Breast epithelium (tissue), 4 donors: Measurements from ENCODE around the gene ANKRD11. TPM values are rescaled to one million over a fixed set of nuclear protein-coding genes. Genes with fewer than 3 reads are reported as not detected.

Experiments used
- DNase-seq, 2 donors: peaks; one replicate each; pipeline ENCODE4 v3.0.0-alpha.2; 2019; ENCODE audit warnings: low spot score in 2 of 2
- H3K27ac ChIP-seq, 2 donors: fragments of 200-600 bp; sonication (generic) in 1 of 2; one replicate each; pipeline ENCODE4 v1.5.1; 2016 to 2019; ENCODE audit warnings: mild to moderate bottlenecking in 1 of 2
- H3K27me3 ChIP-seq, 2 donors: fragments of 200-600 bp; sonication (generic) in 1 of 2; one replicate each; pipeline versions ENCODE4 v1.5.1 to v1.6.0; 2017 to 2019; ENCODE audit warnings: control low read depth in 1 of 2, mild to moderate bottlenecking in 1 of 2
- H3K36me3 ChIP-seq: fragments of 200-600 bp; one replicate; pipeline ENCODE4 v1.5.1; 2019
- H3K4me1 ChIP-seq, 2 donors: fragments of 200-600 bp; sonication (generic); one replicate each; pipeline ENCODE4 v1.5.1; 2016 to 2019; ENCODE audit warnings: control low read depth in 1 of 2
- H3K4me3 ChIP-seq, 3 donors: fragments of 200-600 bp; sonication (generic); 1 replicate in 2 of 3; 2 replicates in 1 of 3; pipeline ENCODE4 v1.5.1; 2016 to 2019; ENCODE audit warnings: mild to moderate bottlenecking in 3 of 3, moderate library complexity in 2 of 3
- H3K9me3 ChIP-seq, 2 donors: fragments of 200-600 bp; sonication (generic) in 1 of 2; one replicate each; pipeline ENCODE4 v1.5.1; 2016 to 2019; ENCODE audit warnings: control low read depth in 1 of 2
- CTCF ChIP-seq, 3 donors: fragments of 450-650 bp; IDR thresholded peaks; one replicate each; pipeline ENCODE4 v1.5.1; 2016 to 2017; ENCODE audit warnings: antibody characterized with exemption in 3 of 3, mild to moderate bottlenecking in 3 of 3, moderate library complexity in 3 of 3
- POLR2A ChIP-seq: fragments of 450-650 bp; IDR thresholded peaks from one replicate; pipeline ENCODE4 v1.6.1; 2016; ENCODE audit warnings: antibody characterized with exemption, mild to moderate bottlenecking, moderate library complexity
- POLR2AphosphoS5 ChIP-seq, 3 donors: sonication (generic); formaldehyde crosslinking; IDR thresholded peaks; one replicate each; pipeline ENCODE4 v1.6.1; 2017; ENCODE audit warnings: antibody characterized with exemption in 3 of 3
- intact Hi-C: fragments of 100-400 bp; cut with DNase I; formaldehyde crosslinking; loops from one replicate; pipeline ENCODE4 v1.15.1; 2023; ENCODE audit warnings: low total_unique reads
- total RNA-seq, 3 donors: library from RNA; depleted of rRNA; stranded (reverse); fragments of >200 nt; gene quantifications; one replicate each; pipeline ENCODE4 v1.1.0, GENCODE V29; 2016

The ANKRD11 gene
- total RNA-seq, 3 donors from 2014 or later, result 64.0 to 79.0 (median 69.2) TPM

GRCh38 chr16:89373355-89374110 lies 116.8 kb downstream of the ANKRD11 start:
- peaks cover 0 to under 1% of the 10 kb centered on the region in 2 donors for H3K4me1 ChIP-seq
- TF ChIP-seq POLR2AphosphoS5 (IDR thresholded peaks at IDR 0.05) (no peak), POLR2A (no peak), CTCF (IDR thresholded peaks at IDR 0.05) (no peak)
- intact Hi-C loops, result no loop called here
- DNase-seq, result no peak
- H3K27ac ChIP-seq, result no peak overlapping the region
- no peaks in the 10 kb centered on the region for H3K27me3 ChIP-seq
- H3K36me3 ChIP-seq, result no peaks in the 10 kb centered on the region
- H3K9me3 ChIP-seq, result peaks cover 0 to 6% of the 10 kb centered on the region in 2 donors
- H3K4me3 ChIP-seq, result no peak overlapping the region

- no peak overlapping the region for H3K27ac ChIP-seq
- no peak for TF ChIP-seq POLR2AphosphoS5 (IDR thresholded peaks at IDR 0.05)
- no peak for TF ChIP-seq CTCF (IDR thresholded peaks at IDR 0.05)
- TF ChIP-seq POLR2A, result no peak
- no peaks in the 10 kb centered on the region for H3K4me1 ChIP-seq
- H3K9me3 ChIP-seq, result peaks cover 0 to 6% of the 10 kb centered on the region in 2 donors
- no peaks in the 10 kb centered on the region for H3K27me3 ChIP-seq
- no peak overlapping the region for H3K4me3 ChIP-seq
- intact Hi-C loops, result no loop called here
- H3K36me3 ChIP-seq, result no peaks in the 10 kb centered on the region
- no peak for DNase-seq
Measured at GRCh38 chr16:89371968-89372634, 118.3 kb downstream of the ANKRD11 start.

GRCh38 chr16:89371386-89371785 lies 119.0 kb downstream of the ANKRD11 start:
- H3K27ac ChIP-seq, result no peak overlapping the region
- no peaks in the 10 kb centered on the region for H3K27me3 ChIP-seq
- intact Hi-C loops, result no loop called here
- no peaks in the 10 kb centered on the region for H3K4me1 ChIP-seq
- TF ChIP-seq CTCF (IDR thresholded peaks at IDR 0.05) (no peak), POLR2AphosphoS5 (IDR thresholded peaks at IDR 0.05) (no peak), POLR2A (no peak)
- no peak for DNase-seq
- H3K4me3 ChIP-seq, result no peak overlapping the region
- no peaks in the 10 kb centered on the region for H3K36me3 ChIP-seq
- H3K9me3 ChIP-seq, result peaks cover 0 to 5% of the 10 kb centered on the region in 2 donors

GRCh38 chr16:89370601-89371000 lies 119.8 kb downstream of the ANKRD11 start:
- intact Hi-C loops, result no loop called here
- Histone ChIP-seq H3K27ac (no peak overlapping the region), H3K4me1 (no peaks in the 10 kb centered on the region)

More at GRCh38 chr16:89370601-89371000, 119.8 kb downstream of the ANKRD11 start:
- Histone ChIP-seq H3K4me3 (no peak overlapping the region), H3K36me3 (no peaks in the 10 kb centered on the region), H3K9me3 (no peaks in the 10 kb centered on the region), H3K27me3 (no peaks in the 10 kb centered on the region)
- TF ChIP-seq POLR2AphosphoS5 (IDR thresholded peaks at IDR 0.05), result no peak
- TF ChIP-seq POLR2A, result no peak
- TF ChIP-seq CTCF (IDR thresholded peaks at IDR 0.05), result no peak
- DNase-seq, result no peak
